ENCODE measurements around the gene ANAPC7. TPM values are rescaled to one million over a fixed set of nuclear protein-coding genes. Genes with fewer than 3 reads are reported as not detected.
A peak's percentile ranks its signal among the peaks of the same experiment; 100 is the strongest.
"Not testable (repeated sequence)": the region's sequence is repeated elsewhere in the genome, so short reads cannot be mapped to it uniquely, and the experiment has no call there.

The ANAPC7 gene
- total RNA-seq, 4 donors from 2014 or later = 67.5 to 78.8 (median 74.4) TPM

- no peak overlapping the region for H3K27ac ChIP-seq
- intact Hi-C loops (cut with DNase I) = no loop called here
- no peaks in the 10 kb centered on the region for H3K27me3 ChIP-seq
- H3K36me3 ChIP-seq = no peaks in the 10 kb centered on the region
- 71 to 94% methylated on average over 1 of the region's 1 CpG for WGBS, 2 donors
- H3K4me3 ChIP-seq = no peak overlapping the region
- H3K9me3 ChIP-seq = no peaks in the 10 kb centered on the region
- H3K4me1 ChIP-seq = peaks cover 0 to 8% (median 3%) of the 10 kb centered on the region in 3 donors
- no peak for DNase-seq
- TF ChIP-seq CTCF (IDR thresholded peaks at IDR 0.05) = no peak
- TF ChIP-seq POLR2A (IDR thresholded peaks at IDR 0.05) = no peak
Measured at GRCh38 chr12:110361216-110361615, 42.3 kb downstream of the ANAPC7 start.

GRCh38 chr12:110358384-110359097, 45.0 kb downstream of the ANAPC7 start:
- H3K36me3 ChIP-seq; H3K9me3 ChIP-seq; H3K4me3 ChIP-seq; H3K27me3 ChIP-seq; DNase-seq; intact Hi-C loops (cut with DNase I): not testable (repeated sequence)
- Histone ChIP-seq H3K27ac (peak overlapping the region in 1 of 4 donors; percentile 9), H3K4me1 (peaks cover 0 to 13% (median 7%) of the 10 kb centered on the region in 3 donors)
- TF ChIP-seq CTCF (IDR thresholded peaks at IDR 0.05) = peak in 2 of 6 experiments; percentile 31 to 42
- WGBS, 2 donors = 81 to 84% methylated on average over 7 to 8 of the region's 8 CpGs

GRCh38 chr12:110355073-110355472, 48.4 kb downstream of the ANAPC7 start:
- Histone ChIP-seq H3K4me3 (no peak overlapping the region), H3K36me3 (peaks cover 0 to 16% (median 0%) of the 10 kb centered on the region in 3 donors), H3K27me3 (no peaks in the 10 kb centered on the region), H3K27ac (peak overlapping the region in 2 of 4 donors; percentile 55 to 62), H3K4me1 (peaks cover 0 to 16% (median 7%) of the 10 kb centered on the region in 3 donors), H3K9me3 (no peaks in the 10 kb centered on the region)
- DNase-seq = no peak
- intact Hi-C loops (cut with DNase I) = no loop called here
- 28 to 39% methylated on average over 3 of the region's 3 CpGs for WGBS, 2 donors
- TF ChIP-seq POLR2A (IDR thresholded peaks at IDR 0.05) = no peak
- TF ChIP-seq CTCF (IDR thresholded peaks at IDR 0.05) = peak in 3 of 6 experiments; percentile 23 to 44 (median 38)

- intact Hi-C loops (cut with DNase I) = no loop called here
- TF ChIP-seq CTCF (IDR thresholded peaks at IDR 0.05) (no peak), POLR2A (IDR thresholded peaks at IDR 0.05) (no peak)
- peaks cover 3 to 24% (median 7%) of the 10 kb centered on the region in 3 donors for H3K4me1 ChIP-seq
- no peak overlapping the region for H3K4me3 ChIP-seq
- DNase-seq = no peak
- peak overlapping the region in 2 of 4 donors; percentile 55 to 62 for H3K27ac ChIP-seq
- 46 to 58% methylated on average over 7 of the region's 7 CpGs for WGBS, 2 donors
- H3K9me3 ChIP-seq = no peaks in the 10 kb centered on the region
- H3K36me3 ChIP-seq = peaks cover 0 to 24% (median 0%) of the 10 kb centered on the region in 3 donors
- no peaks in the 10 kb centered on the region for H3K27me3 ChIP-seq
Measured at GRCh38 chr12:110354172-110354780, 49.2 kb downstream of the ANAPC7 start.
